GM18517 (cell line): ENCODE results near the gene CH25H.
"Not testable (repeated sequence)": the region's sequence is repeated elsewhere in the genome, so short reads cannot be mapped to it uniquely, and the experiment has no call there.

Experiments used
- ATAC-seq: cut with Tn5 transposase; IDR thresholded peaks from one replicate; pipeline ENCODE4 v1.9.1; 2021; ENCODE audit warnings: mild to moderate bottlenecking, moderate library complexity; ENCODE audit not compliant: unreplicated experiment

Gene CH25H, protein sequence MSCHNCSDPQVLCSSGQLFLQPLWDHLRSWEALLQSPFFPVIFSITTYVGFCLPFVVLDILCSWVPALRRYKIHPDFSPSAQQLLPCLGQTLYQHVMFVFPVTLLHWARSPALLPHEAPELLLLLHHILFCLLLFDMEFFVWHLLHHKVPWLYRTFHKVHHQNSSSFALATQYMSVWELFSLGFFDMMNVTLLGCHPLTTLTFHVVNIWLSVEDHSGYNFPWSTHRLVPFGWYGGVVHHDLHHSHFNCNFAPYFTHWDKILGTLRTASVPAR

DNA sequence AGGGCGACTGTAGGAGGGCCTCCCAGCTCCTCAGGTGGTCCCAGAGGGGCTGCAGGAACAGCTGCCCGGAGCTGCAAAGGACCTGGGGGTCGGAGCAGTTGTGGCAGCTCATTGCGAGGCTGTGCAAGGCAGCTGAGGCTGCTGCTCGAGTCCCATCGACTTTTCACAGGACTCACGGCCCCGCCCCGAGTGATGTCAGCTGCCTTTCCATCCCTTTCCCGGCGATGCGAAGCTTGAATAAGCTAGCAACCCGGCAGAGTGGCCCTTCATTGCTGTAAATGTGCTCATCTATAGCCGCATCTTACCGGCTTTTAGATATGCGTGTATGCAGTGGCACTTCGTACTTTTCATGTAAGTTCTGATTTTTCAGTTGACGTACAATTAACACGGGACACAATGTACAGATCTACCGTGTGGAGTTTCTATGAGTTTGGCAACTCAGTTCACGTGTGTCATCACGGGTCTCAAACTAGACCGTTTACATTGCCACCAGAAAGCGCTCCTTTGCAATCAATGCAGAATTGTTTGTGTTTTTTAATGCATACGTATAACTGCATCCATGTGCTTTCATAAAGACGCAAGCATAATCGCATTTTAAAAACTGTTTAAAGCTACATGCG is at the start of gene CH25H:
TSS of gene CH25H (minus strand) at position 137 of the 620 bp plus-strand sequence. CDS start at position 112, 25 bp downstream.
- ATAC-seq = peak; percentile 40

DNA sequence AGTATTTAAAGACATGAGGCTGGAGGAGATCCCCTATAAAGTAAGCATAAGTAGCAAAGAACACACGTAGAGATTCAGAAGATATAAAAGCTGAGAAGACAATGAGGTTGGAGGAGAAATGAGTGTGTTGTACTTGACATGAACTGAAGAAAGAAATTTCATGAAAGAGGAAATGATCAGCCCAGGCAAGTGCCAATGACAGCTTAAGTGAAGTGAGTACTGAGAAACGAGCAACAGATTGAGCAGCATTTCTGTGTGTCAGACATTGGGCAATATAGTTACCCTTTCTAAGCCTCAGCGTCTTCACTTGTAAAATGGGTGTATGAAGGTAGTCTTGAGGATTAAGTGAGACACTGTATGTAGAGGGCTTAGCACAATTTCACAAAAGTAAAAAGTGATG is 49.2 kb upstream of the CH25H start:
- no peak for ATAC-seq

DNA sequence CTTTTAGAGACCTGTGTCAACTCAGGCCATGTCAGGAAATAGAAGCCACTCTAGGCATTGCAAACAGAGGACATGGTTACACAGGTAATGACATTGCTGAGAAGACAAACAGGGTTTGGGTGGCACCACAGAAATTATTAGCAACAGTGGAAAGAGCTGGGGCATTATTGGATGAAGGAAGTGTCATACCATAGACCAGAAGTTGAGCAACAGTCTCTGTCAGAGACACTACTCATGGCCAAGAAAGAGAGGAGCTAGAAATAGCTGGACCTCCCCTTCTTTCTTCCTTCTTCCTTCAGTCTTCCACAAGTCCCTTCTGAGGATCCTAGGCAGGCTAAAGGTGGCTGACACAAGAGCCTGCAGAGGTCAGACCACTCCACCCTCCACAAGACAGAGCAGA is 48.7 kb upstream of the CH25H start:
- no peak for ATAC-seq

DNA sequence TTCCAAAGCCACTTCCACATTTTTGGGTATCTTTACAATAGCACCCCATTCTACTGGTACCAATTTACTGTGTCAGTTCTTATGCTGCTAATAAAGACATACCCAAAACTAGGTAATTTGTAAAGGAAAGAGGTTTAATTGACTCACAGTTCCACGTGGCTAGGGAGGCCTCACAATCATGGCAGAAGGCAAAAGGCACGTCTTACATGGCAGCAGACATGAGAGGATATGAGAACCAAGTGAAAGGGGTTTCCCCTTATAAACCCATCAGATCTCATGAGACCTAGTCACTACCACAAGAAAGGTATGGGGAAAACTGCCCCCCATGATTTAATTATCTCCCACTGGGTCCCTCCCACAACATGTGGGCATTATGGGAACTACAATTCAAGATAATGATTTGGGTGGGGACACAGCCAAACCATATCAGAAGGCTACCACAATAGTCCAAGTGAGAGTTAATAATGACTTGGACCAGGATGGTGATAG is 48.0 kb upstream of the CH25H start:
- not testable (repeated sequence) for ATAC-seq

DNA sequence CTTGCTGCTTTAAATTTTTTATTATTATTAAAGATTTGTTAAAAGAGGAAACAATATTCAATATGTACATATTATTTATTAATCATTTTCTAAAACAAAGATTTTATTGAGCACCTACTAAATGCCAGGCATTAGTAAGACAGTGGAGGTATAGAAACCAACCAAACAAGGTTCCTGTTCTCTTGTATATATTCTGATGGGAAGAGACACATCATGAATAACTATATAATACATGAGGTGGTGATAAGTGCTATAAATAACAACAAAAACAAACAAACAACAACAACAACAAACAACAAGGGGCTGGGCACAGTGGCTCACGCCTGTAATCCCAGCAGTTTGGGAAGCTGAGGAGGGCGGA is 45.1 kb upstream of the CH25H start:
- no peak for ATAC-seq

DNA sequence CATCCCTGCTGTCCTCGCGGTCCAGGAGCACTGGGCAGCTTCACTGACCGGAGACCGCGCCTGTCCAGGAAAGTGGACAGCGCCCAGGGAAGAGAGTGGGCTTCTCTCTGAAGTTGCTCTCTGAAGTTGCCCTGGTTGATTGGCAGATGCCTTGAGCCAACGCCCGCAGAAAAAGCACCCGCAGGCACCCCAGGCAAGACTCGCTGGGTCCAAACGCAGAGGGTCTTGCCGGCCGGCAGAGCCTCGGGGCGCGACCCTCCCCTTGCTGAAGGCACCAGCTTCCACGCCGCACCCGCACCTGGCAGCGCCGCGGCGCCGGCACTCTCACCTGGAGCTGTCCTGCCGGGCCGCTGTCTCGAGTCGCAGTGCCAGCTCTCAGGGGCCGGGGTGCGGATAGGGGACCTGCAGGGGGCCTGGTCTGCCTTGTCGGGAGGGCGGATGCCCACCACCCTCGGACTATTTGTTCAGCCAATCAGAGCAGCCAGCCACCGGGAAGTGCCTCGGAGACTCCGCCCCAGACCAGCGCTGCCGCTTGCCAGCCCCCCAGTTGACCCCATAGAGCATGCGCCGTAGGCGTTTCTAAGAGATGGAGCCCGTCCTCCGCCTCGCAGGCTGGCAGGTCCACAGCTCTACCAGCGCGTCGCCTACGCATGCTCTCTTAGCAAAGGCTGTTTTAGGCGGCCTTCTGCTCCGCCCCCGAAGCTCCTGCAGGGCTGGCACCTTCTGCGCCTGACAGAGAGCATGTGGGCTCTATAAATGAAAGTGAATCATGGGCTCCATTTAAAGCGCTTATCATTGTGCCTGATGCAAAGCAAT is 44.5 kb upstream of the CH25H start, which contains the start of gene LIPA:
TSS of gene LIPA (minus strand) at position 367 of the 816 bp plus-strand sequence. CDS start 4,127 bp downstream, outside the sequence.
- ATAC-seq = peak; percentile 93

DNA sequence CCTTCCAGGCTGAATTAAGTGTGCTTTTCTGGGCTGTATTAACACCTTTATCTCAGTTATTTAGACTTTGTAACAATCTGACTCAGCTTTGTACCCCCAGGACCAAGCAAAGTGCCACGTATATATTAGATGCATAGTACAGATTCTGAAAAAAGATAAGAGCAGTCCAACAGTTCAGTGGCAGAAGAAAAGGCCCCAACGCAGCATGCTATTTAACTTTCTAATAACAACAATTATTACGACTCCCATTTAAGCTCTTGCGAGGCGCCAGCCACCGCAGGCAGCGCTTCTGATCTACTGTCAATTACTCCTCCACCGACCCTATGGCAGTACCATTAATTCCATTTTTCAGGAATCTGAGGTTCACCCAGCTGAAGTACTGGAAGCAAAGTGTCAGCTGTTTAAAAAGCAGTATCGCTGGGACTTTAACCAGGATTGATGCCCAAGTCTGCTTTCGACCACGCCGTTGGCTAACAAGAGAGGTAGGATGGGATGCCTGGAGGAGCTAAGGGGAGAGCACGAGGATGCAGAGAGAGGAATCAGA is 43.8 kb upstream of the CH25H start:
- ATAC-seq = no peak

DNA sequence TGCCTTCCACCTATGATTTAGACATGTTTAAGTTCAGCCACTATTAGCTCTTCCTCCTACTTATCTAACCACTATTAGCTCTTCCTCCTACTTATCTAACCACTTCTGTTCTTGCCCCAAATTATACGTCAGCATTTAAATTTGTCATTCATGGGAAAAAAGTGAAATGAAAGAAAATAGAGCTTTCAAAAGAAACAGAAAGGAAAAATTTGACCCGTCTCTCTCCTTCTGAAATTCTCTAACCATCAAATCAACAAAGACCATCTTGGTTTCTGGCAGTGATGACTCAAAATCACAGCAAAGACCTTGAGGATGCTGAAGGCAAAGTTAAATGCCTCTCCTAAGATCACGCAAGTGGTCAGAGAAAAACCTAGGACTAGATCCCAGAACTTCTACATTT is 41.9 kb upstream of the CH25H start:
- no peak for ATAC-seq

DNA sequence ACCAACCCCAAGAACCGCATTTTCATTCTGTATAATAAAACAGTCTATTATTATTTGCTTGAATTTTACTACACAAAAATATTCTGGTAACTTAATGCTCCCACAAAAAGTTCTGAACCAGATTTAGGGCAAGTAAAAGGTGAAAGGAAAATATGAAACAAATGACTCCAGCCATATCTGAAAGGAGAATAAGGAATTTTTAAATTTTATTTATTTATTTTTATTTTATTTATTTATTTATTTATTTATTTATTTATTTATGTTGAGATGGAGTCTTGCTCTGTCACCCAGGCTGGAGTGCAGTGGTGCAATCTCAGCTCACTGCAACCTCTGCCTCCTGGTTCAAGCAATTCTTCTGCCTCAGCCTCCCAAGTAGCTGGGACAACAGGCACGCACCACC is 40.5 kb upstream of the CH25H start:
- not testable (repeated sequence) for ATAC-seq

DNA sequence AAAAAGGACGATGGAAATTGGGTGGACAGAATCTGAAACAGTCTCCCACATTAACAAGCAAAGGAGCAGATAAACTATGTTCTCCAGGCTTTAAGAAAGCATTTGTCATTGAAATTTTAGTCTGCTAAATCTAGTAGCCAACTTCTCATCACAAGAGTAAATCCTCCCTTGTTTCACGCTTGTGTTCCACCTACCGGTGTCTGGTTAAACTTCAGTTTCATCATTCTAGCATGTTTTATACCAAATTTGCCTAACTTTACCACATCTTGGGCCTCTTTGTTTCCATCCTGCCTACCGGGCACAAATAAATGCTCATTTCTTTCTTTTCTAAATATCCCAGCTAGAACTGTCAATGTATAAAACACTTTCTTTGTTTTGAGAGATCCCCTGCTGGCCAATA is 38.7 kb upstream of the CH25H start:
- ATAC-seq = peak; percentile 59

DNA sequence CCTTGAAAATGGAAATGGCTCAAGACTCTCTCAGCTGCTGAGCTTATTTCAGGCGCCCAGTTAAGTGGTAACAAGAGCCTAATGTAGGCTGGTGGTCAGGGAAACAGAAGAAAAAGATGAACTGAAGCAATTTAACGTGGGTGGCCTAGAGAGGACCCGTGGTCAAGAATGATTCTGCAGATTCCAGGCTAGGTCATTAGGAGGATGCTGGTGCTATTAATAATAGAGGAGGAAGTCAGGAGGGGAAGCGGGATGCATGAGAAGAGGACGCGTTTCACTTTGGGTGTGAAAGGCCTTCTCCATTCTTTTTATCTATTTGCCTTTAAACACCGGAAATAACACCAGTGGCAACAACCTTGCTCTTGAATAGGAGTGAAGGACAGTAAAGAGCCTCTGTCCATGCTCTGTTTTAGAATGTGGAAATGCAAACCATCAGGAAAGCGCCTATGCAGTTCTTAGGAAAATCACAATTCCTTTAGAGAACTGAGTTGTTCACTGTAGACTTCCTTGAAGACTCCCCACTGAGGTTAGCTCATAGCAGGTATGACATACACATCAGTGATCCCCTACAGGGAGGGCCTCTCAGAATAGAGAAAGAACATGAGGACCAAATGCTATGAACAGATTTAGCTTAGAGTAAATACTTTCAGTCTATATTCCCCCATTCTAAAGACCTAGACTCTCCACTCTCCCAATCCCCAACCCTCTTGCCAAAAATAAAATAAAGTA is 35.9 kb upstream of the CH25H start:
- ATAC-seq = no peak

DNA sequence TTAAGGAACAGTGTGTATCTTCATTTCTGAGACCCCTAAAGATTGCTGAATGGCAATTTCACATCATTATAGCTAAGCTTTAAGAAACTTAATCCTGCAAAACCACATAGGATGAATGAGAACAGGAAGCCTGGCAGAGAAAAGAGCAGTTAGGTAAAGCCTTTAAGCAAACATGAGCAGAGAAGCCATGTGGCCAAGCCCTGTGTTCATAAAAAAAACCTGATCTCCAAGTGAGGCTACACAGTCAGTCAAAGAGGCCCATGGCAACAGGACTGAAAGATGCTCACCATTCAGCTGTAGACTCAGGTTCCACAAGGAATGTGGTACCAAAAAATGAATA is 35.2 kb upstream of the CH25H start:
- no peak for ATAC-seq

DNA sequence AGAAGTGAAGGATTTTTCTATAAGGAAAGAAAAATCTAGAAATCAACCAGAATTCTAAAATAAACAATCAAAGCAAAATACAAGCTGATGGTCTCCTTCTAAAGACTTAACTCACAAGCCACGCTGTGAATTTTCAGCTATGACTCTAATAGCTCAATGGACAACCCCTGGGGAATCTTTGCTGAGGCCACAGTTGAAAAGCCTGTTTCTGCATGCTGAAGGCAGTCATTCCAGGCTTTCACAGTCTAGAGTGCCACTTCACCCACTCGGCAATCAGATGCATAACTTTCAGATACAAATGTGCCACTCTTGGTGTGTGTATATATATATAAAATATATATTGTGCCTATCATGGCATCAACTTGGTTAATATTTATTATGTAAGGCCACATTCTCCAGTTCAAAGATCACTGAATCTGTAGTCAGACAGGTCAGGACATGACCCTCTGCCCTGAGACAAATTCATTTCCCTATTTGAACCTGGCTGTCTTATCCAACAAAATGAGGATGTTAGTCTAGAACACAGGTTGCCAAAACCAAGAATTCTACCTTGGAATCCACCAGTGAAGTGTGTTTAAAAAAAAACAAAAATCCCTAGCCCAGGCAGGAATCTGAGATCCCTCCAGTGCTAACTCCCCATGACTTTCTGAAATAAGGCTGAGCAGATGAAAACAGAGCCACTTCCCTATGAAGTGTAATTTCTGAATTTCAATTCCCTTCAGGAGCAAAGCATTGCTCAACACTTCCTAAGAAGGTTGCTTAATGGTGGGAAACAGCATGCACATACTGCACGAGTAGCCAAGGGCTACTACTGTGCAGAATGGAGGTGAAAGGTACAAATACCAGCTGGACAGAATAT is 34.6 kb upstream of the CH25H start:
- no peak for ATAC-seq

DNA sequence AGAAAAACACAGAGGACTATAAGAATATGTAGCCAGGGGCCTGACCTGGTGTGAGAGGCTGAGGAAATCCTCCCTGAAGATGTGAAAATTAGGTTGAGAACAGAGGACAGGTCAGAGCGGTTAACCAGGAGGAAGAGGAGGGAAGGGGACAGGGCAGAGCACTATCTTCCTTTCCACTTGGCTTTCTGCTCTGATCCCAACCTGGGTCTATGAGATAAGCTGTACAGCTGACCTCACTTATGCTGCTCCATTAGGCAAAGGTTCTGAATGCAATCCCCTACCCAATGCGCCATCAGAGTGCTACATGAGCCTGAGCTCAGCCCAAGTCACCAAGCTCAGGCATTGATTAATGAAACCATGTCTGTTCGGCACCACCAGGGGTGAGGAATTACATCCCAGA is 33.9 kb upstream of the CH25H start:
- no peak for ATAC-seq

DNA sequence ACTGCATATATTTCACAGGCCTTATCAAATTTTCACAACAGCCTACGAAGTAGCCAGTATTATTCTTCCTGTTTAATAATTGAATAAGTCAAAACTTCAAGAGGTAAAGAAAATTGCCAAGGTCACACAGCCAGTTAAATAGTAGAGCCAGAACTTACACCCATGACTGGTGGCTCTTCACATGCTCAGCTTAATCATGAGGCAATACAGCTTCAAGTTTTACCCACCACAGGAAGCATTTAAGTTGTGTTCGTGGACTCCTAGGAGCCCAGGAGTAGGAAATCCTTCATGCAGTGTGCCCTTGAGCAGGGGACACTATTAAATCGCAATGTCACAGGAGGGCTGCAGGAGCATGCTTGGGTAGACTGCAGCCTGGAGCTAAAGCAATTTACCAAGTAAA is 33.4 kb upstream of the CH25H start:
- ATAC-seq = no peak

DNA sequence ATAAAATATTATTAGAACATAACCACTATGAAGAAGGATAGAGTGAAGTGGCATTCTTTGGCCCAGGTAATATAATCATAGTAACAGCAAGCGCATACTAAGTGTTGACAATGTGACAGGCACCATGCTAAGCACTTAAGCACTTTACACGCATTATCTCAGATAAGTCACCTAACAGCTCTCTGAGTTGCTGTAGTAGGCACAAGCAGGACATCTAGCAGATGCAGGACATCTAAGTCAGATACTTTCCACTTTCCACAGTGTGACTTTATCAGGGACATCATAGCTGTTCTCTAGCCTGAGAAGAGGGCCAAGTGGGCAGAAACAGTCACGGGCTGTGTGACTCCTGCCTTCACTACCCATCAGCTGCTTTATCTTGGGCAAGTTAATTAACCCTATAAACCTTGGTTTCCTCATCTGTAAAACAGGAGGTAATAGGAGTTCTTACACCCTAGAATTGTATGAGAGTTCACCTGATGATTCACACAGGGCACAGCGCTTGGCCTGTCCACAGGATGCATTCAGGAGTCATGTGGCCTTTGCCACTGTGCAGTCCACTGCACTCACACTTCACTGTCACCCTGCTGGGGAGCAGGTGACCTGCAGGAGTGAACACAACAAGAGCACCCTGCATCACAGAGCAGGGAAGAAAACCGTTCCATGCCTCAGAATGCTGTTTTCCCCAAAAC is 32.0 kb upstream of the CH25H start:
- ATAC-seq = no peak

DNA sequence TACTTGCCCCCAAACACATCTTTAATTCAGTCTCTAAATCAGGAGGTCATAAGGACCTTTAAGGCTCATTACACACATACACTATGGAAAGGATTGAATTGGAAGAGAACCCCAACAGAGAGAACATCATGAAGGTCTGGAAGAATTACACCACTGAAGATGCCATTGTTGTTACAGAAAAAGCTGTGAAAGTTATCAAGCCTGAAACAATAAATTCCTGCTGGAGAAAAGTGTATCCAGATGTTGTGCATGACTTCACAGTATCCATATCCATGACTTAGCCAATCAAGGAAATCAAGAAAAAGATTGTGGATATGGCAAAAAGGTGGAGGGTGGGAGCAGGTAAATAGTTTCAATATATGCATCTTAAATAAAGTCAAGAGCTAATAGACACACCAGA is 30.7 kb upstream of the CH25H start:
- ATAC-seq = no peak

DNA sequence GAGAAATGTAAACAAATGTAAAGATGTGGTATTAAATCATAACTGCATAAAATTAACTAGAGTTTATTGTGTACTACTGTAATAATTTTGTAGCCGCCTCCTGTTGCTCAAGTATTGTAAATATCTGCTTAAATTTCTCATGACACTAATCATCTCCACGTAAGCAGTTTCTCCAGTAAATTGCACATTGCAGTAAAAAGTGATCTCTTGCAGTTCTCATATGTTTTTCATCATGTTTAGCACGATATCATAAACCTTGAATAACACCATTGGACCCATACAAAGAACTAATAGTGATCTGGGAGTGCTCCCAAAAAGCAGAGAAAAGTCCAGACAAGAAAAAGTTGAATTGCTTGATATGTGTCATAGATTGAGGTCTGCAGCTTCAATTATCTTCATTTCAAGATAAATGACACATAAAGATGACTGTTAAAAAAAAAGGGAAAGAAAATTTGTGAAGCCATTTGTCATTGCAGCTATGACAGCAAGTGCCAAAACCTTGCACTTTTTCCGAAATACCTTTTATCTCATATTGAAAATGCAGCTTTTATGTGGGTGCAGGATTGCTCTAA is 29.2 kb upstream of the CH25H start:
- no peak for ATAC-seq
